Endothelial cell of umbilical vein (primary cell): ENCODE results near the gene C1orf174. TPM values are rescaled to one million over a fixed set of nuclear protein-coding genes. Genes with fewer than 3 reads are reported as not detected.

ENCODE experiments used
- BruUV-seq: library from RNA; stranded (reverse); fragments of 400-500 nt; replicated peaks from 2 replicates; lab custom pipeline; 2021; lab: Mats Ljungman, UMichigan
- CTCF ChIA-PET: fragments of 300-600, 350-600 bp; sonication (Branson Sonifier 250); formaldehyde crosslinking; loops from one replicate; lab custom pipeline; 2021; ENCODE audit warnings: antibody characterized with exemption, inconsistent platforms; lab: Charles Lee
- POLR2A ChIA-PET: fragments of 300-600, 350-600 bp; sonication (Branson Sonifier 250); formaldehyde crosslinking; loops from one replicate; lab custom pipeline; 2021; ENCODE audit warnings: antibody characterized with exemption, inconsistent platforms; lab: Charles Lee
- DNase-seq: peaks from one replicate; pipeline ENCODE4 v3.0.0-alpha.2; 2011; ENCODE audit warnings: low read depth, low spot score
- FAIRE-seq: peaks from 2 replicates; lab custom pipeline; 2011; peaks lifted over from hg19 to GRCh38; lab: Jason Lieb, UNC
- H2AFZ ChIP-seq: 2 replicates; pipeline ENCODE4 v1.6.0; 2012; ENCODE audit warnings: low read depth, low read length, control low read depth, inconsistent platforms
- H3K27ac ChIP-seq: 2 replicates; pipeline ENCODE4 v1.5.1; 2011; ENCODE audit warnings: low read depth, mild to moderate bottlenecking, control low read depth, low read length, moderate library complexity; ENCODE audit not compliant: insufficient read depth
- H3K27me3 ChIP-seq, 2 experiments: 2 replicates each; pipeline versions ENCODE4 v1.6.0 to v1.6.1; 2011; ENCODE audit warnings: low read length in 2 of 2, mixed read lengths in 1 of 2; ENCODE audit not compliant: control insufficient read depth in 2 of 2, insufficient read depth in 2 of 2
- H3K36me3 ChIP-seq, 2 experiments: 2 replicates in 1 of 2; 3 replicates in 1 of 2; pipeline ENCODE4 v1.5.1; 2011; ENCODE audit warnings: low read length in 2 of 2, mild to moderate bottlenecking in 1 of 2, moderate library complexity in 1 of 2; ENCODE audit not compliant: control insufficient read depth in 2 of 2, insufficient read depth in 2 of 2; ENCODE audit errors: extremely low read depth in 1 of 2
- H3K4me1 ChIP-seq: 3 replicates; pipeline ENCODE4 v1.5.1; 2011; ENCODE audit warnings: mild to moderate bottlenecking, low read length; ENCODE audit not compliant: control insufficient read depth, insufficient read depth; ENCODE audit errors: extremely low read depth
- H3K4me2 ChIP-seq: 2 replicates; pipeline ENCODE4 v1.6.1; 2011; ENCODE audit warnings: low read length, control low read depth, mixed read lengths; ENCODE audit not compliant: insufficient read depth
- H3K4me3 ChIP-seq, 3 experiments: fragments of 200-600 bp in 1 of 3; sonication (generic), shearing (Covaris generic) in 1 of 3; replicated peaks in 1 of 3; 2 replicates each; pipeline ENCODE4 v1.5.1; 2011 to 2016; ENCODE audit warnings: control low read depth in 3 of 3, low read length in 3 of 3, mild to moderate bottlenecking in 2 of 3, inconsistent platforms in 1 of 3, low read depth in 1 of 3, moderate library complexity in 1 of 3; ENCODE audit not compliant: insufficient read depth in 1 of 3
- H3K79me2 ChIP-seq: 2 replicates; pipeline ENCODE4 v1.6.0; 2012; ENCODE audit warnings: low read length, inconsistent platforms; ENCODE audit not compliant: control insufficient read depth, insufficient read depth
- H3K9ac ChIP-seq: replicated peaks from 2 replicates; pipeline ENCODE3; 2011; ENCODE audit warnings: low read length, control low read depth; ENCODE audit not compliant: insufficient read depth; ENCODE audit errors: extremely low read depth
- H3K9me1 ChIP-seq: replicated peaks from 3 replicates; pipeline ENCODE4 v1.6.0; 2011; ENCODE audit warnings: mild to moderate bottlenecking, low read length; ENCODE audit not compliant: control insufficient read depth, insufficient read depth; ENCODE audit errors: extremely low read depth
- H3K9me3 ChIP-seq: replicated peaks from 2 replicates; pipeline ENCODE4 v1.5.1; 2012; ENCODE audit warnings: low read length, inconsistent platforms; ENCODE audit not compliant: control insufficient read depth, insufficient read depth
- H4K20me1 ChIP-seq: replicated peaks from 2 replicates; pipeline ENCODE3; 2011; ENCODE audit warnings: mild to moderate bottlenecking, low read length; ENCODE audit not compliant: control insufficient read depth, insufficient read depth; ENCODE audit errors: extremely low read depth
- EZH2 ChIP-seq: IDR thresholded peaks from 2 replicates; pipeline ENCODE4 v1.6.1; 2012; ENCODE audit warnings: borderline replicate concordance, low read depth, mild to moderate bottlenecking, moderate library complexity, low read length, inconsistent platforms; ENCODE audit not compliant: severe bottlenecking
- FOS ChIP-seq: IDR thresholded peaks from 2 replicates; pipeline ENCODE4 v1.6.1; 2011; ENCODE audit warnings: mild to moderate bottlenecking, low read length, moderate library complexity, borderline replicate concordance; ENCODE audit not compliant: insufficient read depth
- GATA2 ChIP-seq: IDR thresholded peaks from 2 replicates; pipeline ENCODE4 v1.7.0; 2011; ENCODE audit warnings: low read depth, mild to moderate bottlenecking, moderate library complexity, mixed read lengths, low read length; ENCODE audit not compliant: insufficient read length, insufficient read depth
- MAX ChIP-seq: IDR thresholded peaks from 2 replicates; pipeline ENCODE4 v1.6.1; 2011; ENCODE audit not compliant: insufficient read depth, insufficient read length
- POLR2AphosphoS5 ChIP-seq: IDR thresholded peaks from 2 replicates; pipeline ENCODE4 v1.6.1; 2012; ENCODE audit warnings: low read depth, mild to moderate bottlenecking, control low read depth, low read length, moderate library complexity; ENCODE audit not compliant: insufficient read depth
- dilution Hi-C: fragments of 300-500 bp; cut with MboI; formaldehyde crosslinking; loops from one replicate; pipeline ENCODE4 v1.15.0; 2019; ENCODE audit warnings: low sequenced_read_pairs; ENCODE audit not compliant: extremely low pct_ligation_motif_present
- intact Hi-C: fragments of 100-400 bp; cut with micrococcal nuclease; formaldehyde crosslinking; loops from one replicate; pipeline ENCODE4 v1.10.0; 2022
- polyA plus RNA-seq, 4 experiments: library from polyadenylated mRNA; depleted of rRNA in 3 of 4; stranded (reverse) in 3 of 4; unstranded in 1 of 4; fragments of >200 nt; gene quantifications; 2 replicates each; pipeline versions ENCODE4 v1.2.1 to v1.2.3, GENCODE V29; 2011 to 2012; ENCODE audit warnings: missing spikeins in 1 of 4
- total RNA-seq: library from RNA; stranded (reverse); gene quantifications from 2 replicates; pipeline ENCODE4 v1.2.3, GENCODE V29; 2021

Gene C1orf174
- total and polyA plus RNA-seq, 2 donors (not counting 3 experiments of a cell fraction or from before 2014, with no cell fraction given): 28.0 to 31.7 TPM

DNA sequence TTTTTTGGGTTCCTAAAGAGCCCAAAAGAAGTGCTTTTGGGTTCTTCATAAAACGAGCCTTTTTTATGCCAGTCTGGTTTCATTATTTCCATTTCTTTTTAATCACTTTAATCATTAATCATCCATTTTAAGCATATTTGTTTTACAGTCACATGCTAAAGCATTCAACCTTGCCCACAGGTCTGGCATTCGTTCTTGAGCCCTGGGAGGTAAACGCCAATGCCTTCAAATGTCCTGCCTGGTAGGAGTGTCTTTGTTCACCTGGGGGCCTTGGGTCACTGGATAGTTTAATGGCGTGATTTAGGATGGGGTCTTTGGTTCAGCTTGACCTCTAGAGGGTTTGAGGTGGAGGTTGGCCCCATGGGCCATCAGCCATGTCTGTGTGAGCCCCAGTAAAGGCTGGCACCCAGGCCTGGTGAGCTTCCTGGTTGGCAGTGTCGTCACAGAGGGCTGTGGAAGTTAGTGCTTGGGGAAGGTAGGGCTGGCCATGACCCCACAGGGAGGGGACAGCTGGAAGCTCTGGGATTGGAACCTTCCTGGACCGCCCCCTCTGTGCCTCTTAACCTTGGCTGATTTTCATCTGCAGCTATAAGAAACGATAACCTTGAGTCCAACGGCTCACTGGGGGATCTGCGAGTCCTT, 20.2 kb downstream of the C1orf174 start:
- BruUV-seq: no TSS peak
- no peak for DNase-seq
- FAIRE-seq: no peak
- ChIA-PET CTCF (interaction anchor here (1.2 kb wide), 1 partner anchor 22 kb away, joined by 3 read pairs; no protein-coding TSS in a partner anchor), POLR2A (no interaction called here)
- Histone ChIP-seq H2AFZ (no peak overlapping the region), H3K9ac (no peak overlapping the region), H3K4me2 (no peak overlapping the region), H4K20me1 (no peaks in the 10 kb centered on the region), H3K36me3 (peaks cover 0 to 7% of the 10 kb centered on the region in 2 experiments), H3K4me1 (no peaks in the 10 kb centered on the region), H3K27ac (no peak overlapping the region), H3K79me2 (no peaks in the 10 kb centered on the region), H3K4me3 (no peak overlapping the region), H3K9me1 (no peaks in the 10 kb centered on the region), H3K9me3 (peaks cover 4% of the 10 kb centered on the region), H3K27me3 (no peaks in the 10 kb centered on the region)
- dilution Hi-C loops: no loop called here
- intact Hi-C loops: no loop called here
- TF ChIP-seq POLR2AphosphoS5 (no peak), GATA2 (no peak), EZH2 (no peak)

DNA sequence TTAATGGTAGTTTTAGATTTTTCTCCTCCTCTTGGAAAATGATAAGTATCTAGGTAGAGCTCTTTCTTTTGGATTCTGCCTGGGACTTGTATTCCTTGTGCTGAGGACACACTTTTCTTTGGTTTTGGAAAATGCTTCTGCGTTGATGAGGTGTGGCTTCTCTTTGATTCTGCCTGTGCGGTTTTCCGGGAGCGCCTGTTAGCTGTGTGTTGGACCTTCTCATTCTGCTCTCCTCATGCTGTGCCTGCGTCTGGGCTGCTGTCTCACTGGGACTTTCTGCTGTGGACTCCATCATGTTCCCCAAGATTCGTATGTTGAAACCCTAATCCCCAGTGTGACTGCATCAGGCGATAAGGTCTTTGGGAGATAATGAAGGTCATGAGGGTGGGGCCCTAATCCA, 21.0 kb downstream of the C1orf174 start:
- no TSS peak for BruUV-seq
- H3K4me1 ChIP-seq: no peaks in the 10 kb centered on the region
- H3K9me1 ChIP-seq: no peaks in the 10 kb centered on the region
- H3K9ac ChIP-seq: no peak overlapping the region
- intact Hi-C loops (no loop called here), dilution Hi-C loops (no loop called here)
- FAIRE-seq: no peak
- CTCF ChIA-PET: no interaction called here
- H3K4me3 ChIP-seq: no peak overlapping the region
- TF ChIP-seq POLR2AphosphoS5: no peak
- TF ChIP-seq EZH2: no peak
- no peak for TF ChIP-seq FOS
- no peak for TF ChIP-seq MAX
- H3K36me3 ChIP-seq: peaks cover 0 to 10% of the 10 kb centered on the region in 2 experiments
- POLR2A ChIA-PET: no interaction called here
- no peak overlapping the region for H3K4me2 ChIP-seq
- no peaks in the 10 kb centered on the region for H3K27me3 ChIP-seq
- H3K79me2 ChIP-seq: no peaks in the 10 kb centered on the region
- H2AFZ ChIP-seq: no peak overlapping the region
- DNase-seq: no peak
- H3K9me3 ChIP-seq: peaks cover 4% of the 10 kb centered on the region
- no peaks in the 10 kb centered on the region for H4K20me1 ChIP-seq
- no peak overlapping the region for H3K27ac ChIP-seq
